ENCODE measurements around the gene KRT16.
"Not testable (repeated sequence)": the region's sequence is repeated elsewhere in the genome, so short reads cannot be mapped to it uniquely, and the experiment has no call there.

The KRT16 gene

DNA sequence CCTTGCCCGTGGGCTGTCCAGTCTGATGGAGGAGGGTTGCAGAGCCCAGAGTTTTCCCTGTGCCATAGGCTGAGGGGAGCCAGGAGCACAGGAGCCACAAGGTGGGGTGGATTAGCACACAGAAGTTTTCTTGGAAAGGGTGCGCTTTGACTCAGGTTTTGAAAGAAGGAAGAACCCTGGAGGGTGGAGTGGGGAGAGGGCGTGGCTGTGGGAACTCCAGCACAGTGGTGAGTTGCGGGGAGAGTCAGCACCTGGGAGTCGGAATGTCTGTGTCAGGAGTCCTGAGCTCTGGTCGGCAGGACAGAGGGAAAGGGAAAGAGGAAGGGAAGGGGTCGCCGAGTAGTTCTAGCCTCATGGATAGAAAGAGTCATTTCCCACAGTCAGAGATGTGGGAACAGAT lies 17.0 kb downstream of the KRT16 start:
- H3K4me3 Mint-ChIP-seq = no peak overlapping the region
- peaks cover 24% of the 10 kb centered on the region for H3K27me3 Mint-ChIP-seq
- H3K4me1 Mint-ChIP-seq (ENCODE audit: low read depth) = peaks cover 6% of the 10 kb centered on the region
- H3K36me3 Mint-ChIP-seq (ENCODE audit: low read depth) = no peaks in the 10 kb centered on the region
- H3K9me3 Mint-ChIP-seq = no peaks in the 10 kb centered on the region
- intact Hi-C loops (cut with micrococcal nuclease) = no loop called here
- H3K27ac Mint-ChIP-seq = no peak overlapping the region

DNA sequence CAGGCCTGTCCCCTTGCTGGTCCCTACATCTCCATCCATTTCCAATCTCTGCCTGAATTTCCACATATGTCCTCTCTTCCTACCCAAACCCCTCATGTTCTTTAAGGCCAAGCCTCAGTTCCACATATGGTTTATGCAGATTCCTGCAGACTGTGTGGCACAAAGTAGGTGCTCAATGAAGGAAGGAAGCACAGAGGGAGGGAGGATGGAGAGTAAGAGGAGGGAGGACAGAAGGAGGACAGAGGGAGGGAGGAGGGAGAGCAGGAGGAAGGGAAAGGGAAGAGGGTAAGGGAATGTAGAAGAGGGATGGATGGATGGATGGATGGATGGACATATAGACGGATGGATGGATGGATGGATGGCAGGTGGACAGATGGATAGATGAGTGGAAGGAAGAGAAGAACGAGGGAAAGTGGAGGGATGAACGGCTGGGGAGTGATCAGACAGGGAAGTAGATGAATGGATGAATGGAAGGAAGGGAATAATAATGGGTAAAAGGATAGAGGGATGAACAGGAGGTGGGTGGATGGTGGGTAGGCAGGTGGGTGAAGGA lies 18.1 kb downstream of the KRT16 start:
- intact Hi-C loops (cut with micrococcal nuclease) = no loop called here
- Mint-ChIP-seq H3K9me3 (no peaks in the 10 kb centered on the region), H3K27ac (no peak overlapping the region), H3K27me3 (peaks cover 25% of the 10 kb centered on the region), H3K36me3 (ENCODE audit: low read depth) (no peaks in the 10 kb centered on the region), H3K4me1 (ENCODE audit: low read depth) (peaks cover 6% of the 10 kb centered on the region), H3K4me3 (no peak overlapping the region)

DNA sequence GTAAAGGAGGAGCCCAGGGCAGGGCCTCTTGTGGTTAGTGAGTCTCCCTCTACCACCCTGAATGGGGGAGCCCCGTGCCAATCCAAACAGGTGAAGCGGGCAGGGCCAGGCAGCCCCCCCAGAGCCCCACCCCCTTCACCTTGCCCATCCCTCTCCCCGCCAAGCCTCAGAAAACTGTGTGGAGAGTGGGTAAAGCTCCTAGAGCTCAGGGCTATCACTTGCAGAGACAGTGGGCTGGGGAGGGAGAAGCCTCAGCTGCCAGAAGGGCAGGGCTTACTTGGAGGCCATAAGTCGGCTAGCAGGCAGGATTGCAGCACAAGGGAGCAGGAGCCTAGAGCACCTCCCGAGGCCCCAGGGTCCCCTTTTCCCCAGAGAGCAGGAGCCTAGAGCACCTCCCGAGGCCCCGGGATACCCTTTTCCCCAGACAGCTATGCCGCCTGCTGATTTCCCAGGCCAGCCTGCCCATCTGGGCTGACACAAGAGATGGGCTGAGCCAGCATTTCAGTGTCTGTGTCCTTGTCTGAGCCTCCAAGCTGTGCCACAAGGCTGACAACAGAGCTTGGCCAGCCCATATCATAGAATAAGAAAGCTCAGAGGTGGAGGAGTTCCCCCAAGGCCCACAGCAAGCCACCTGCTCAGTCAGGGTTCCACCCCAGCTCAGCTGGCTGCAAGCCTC lies 19.1 kb downstream of the KRT16 start:
- Mint-ChIP-seq H3K4me1 (ENCODE audit: low read depth) (peaks cover 6% of the 10 kb centered on the region), H3K27ac (no peak overlapping the region), H3K9me3 (no peaks in the 10 kb centered on the region), H3K4me3 (no peak overlapping the region), H3K36me3 (ENCODE audit: low read depth) (no peaks in the 10 kb centered on the region), H3K27me3 (peaks cover 28% of the 10 kb centered on the region)
- intact Hi-C loops (cut with micrococcal nuclease) = no loop called here

DNA sequence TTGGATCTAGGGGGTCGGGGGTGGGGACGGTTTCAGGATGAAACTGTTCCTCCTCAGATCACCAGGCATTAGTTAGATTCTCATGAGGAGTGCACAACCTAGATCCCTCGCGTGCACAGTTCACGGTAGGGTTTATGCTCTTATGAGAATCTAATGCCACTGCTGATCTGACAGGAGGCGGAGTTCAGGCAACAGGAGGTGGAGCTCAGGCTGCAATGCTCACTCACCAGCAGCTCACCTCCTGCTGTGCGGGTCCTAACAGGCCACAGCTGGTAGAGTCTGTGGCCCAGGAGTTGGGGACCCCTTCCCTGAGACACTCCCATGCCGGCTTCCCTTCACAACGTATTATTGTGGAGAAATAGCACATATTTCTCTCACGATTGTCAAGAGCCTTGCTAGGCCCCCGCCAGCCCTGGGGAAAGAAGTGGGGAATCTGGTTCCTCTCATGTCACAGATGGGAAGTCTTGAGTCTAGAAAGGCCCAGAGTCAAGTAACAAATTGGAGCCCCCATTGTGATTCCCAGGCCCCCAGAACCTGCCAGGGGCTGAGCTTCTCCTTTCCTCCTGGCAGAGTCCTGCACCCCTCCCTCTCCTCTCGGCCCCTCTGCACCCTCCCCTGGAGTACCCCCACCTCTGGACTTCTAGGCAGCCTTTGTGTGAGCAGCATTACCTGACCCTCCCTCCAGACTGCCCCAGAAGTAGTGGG lies 19.8 kb downstream of the KRT16 start:
- no peaks in the 10 kb centered on the region for H3K36me3 Mint-ChIP-seq (ENCODE audit: low read depth)
- no peak overlapping the region for H3K27ac Mint-ChIP-seq
- peaks cover 30% of the 10 kb centered on the region for H3K27me3 Mint-ChIP-seq
- H3K9me3 Mint-ChIP-seq = no peaks in the 10 kb centered on the region
- intact Hi-C loops (cut with micrococcal nuclease) = no loop called here
- H3K4me3 Mint-ChIP-seq = no peak overlapping the region
- H3K4me1 Mint-ChIP-seq (ENCODE audit: low read depth) = peaks cover 6% of the 10 kb centered on the region

DNA sequence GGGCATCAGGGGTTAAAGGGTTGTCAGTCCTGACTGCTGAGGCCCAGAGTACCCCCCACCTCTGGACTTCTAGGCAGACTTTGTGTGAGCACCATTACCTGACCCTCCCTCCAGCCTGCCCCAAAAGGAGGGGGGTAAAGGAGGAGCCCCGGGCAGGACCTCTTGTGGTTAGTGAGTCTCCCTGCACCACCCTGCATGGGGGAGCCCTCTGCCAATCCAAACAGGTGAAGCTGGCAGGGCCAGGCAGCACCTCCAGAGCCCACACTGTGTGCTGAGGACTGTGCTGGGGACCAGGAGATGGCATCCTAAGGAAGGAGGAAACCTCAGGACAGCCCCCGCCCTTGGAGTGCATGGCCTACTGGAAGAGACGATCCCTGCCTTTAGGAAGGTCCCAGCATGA lies 23.3 kb downstream of the KRT16 start:
- intact Hi-C loops (cut with micrococcal nuclease) = no loop called here
- no peak overlapping the region for H3K27ac Mint-ChIP-seq

DNA sequence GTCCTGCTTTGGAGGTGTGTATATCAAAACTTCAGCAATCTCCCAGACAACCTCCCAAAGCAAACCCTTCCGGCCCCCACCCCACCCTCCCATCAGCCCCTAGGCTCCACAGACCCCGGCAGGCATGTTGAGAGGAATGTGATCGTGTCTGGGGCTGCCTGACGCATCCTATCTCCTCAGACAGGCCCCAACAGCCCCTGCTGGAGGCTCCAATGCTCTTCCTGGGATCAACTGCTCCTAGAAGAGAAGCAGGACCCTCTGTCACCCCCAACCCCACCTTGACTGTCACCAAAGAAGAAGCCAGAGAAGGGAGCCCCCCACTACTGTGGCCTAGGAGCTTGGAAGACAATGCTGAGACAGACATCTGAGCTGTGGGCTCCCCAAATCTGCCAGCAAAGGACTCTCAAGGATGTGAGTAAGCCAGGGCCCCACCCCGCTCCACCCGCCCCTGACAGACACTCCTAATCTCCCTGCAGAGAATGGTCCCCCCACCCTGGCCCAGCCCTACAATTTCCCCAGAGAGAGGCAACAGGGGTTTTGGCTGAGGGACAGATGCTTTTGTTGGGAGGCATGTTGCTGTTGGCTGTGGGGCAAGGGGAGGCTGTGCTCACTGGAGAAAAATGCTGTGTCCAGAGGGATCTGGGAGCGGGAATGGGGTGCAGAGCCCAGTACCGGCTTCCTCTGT lies 24.3 kb downstream of the KRT16 start:
- no peaks in the 10 kb centered on the region for H3K9me3 Mint-ChIP-seq
- no peaks in the 10 kb centered on the region for H3K36me3 Mint-ChIP-seq (ENCODE audit: low read depth)
- peaks cover 5% of the 10 kb centered on the region for H3K4me1 Mint-ChIP-seq (ENCODE audit: low read depth)
- no peak overlapping the region for H3K27ac Mint-ChIP-seq
- intact Hi-C loops (cut with micrococcal nuclease) = no loop called here
- H3K4me3 Mint-ChIP-seq = no peak overlapping the region
- H3K27me3 Mint-ChIP-seq = peaks cover 24% of the 10 kb centered on the region

More for the DNA sequence above, 23.3 kb downstream of the KRT16 start:
- Mint-ChIP-seq H3K4me1 (ENCODE audit: low read depth) (peaks cover 3% of the 10 kb centered on the region), H3K27me3 (peaks cover 21% of the 10 kb centered on the region), H3K9me3 (no peaks in the 10 kb centered on the region), H3K4me3 (no peak overlapping the region), H3K36me3 (ENCODE audit: low read depth) (no peaks in the 10 kb centered on the region)

DNA sequence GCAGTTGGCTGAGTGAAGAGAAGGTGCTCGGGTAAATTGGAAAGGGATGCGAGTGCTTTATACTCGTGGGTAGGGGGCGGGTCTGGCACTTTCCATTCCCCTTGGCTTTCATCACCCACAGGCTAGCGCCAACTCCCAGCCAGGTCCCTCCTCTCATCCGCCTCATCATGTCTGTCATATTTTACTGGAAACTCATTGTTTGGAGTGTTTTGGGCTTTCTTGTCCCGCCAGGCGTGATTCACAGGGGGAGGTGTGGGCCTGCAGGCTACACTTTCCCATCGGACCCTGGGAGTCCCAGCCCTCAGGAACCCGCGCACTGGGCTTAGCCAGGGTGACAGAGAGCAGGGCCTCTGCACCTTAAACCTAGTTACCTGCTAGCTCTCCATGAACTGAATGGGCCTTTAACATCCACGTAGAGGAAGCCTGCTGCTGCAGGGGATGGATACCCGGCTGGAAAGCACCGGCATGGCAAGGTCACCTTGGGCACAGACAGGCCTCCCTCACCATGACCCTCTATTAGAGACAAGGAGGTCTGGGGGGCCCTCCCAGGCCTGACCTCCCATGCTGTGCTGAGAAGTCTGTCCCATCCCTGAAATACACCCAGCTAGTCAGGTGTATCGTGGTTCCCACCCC lies 25.6 kb downstream of the KRT16 start, which contains the start of gene KRT14:
KRT14 (minus strand) TSS at position 33 of the 633 bp plus-strand sequence. CDS start 61 bp downstream, outside the sequence.
- H3K27ac Mint-ChIP-seq = no peak within 1 kb of the TSS
- H3K36me3 Mint-ChIP-seq (ENCODE audit: low read depth) = no peaks in the 10 kb centered on the region
- no peak within 1 kb of the TSS for H3K4me3 Mint-ChIP-seq
- H3K9me3 Mint-ChIP-seq = no peaks in the 10 kb centered on the region
- intact Hi-C loops (cut with micrococcal nuclease) = no loop called here
- H3K4me1 Mint-ChIP-seq (ENCODE audit: low read depth) = peaks cover 5% of the 10 kb centered on the region
- H3K27me3 Mint-ChIP-seq = peaks cover 31% of the 10 kb centered on the region

DNA sequence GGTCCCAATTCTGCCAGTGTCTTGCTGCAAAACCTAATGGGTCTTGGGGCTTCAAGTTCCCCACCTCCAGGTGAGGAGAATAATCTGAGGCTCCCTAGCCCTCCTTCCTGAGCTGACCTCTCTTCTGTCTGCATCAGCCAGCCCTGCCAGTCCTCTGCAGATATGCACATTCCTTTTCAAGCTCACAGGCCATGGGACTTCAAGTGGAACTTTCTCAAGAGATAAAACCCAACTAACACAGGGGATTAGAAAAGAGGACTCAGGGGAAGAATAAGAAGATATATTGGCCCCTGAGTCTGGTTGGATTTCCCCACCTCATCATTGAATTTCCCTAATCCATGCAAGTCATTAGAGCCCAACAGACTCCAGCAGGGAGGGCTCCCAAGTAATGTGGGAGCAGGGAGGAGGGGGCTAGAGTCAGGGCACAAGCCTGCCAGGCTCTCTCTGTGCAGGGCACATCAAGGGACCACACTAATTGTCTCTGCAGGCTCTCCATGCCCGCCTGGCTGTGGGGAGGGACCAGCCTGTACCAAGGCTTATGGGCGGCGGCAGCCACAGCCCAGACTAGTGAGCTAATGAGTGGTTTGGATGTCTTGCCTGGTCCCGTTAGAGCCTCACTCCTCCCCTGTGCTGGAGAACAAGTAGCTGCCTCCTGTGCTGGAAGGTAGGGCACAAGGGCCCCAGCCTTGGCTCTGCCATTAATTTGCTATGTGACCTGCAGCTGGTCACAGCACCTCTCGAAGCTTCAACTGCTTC lies 27.1 kb downstream of the KRT16 start:
- Mint-ChIP-seq H3K27ac (no peak overlapping the region), H3K36me3 (ENCODE audit: low read depth) (no peaks in the 10 kb centered on the region), H3K4me1 (ENCODE audit: low read depth) (peaks cover 5% of the 10 kb centered on the region), H3K9me3 (no peaks in the 10 kb centered on the region), H3K27me3 (peaks cover 35% of the 10 kb centered on the region), H3K4me3 (no peak overlapping the region)
- intact Hi-C loops (cut with micrococcal nuclease) = no loop called here

DNA sequence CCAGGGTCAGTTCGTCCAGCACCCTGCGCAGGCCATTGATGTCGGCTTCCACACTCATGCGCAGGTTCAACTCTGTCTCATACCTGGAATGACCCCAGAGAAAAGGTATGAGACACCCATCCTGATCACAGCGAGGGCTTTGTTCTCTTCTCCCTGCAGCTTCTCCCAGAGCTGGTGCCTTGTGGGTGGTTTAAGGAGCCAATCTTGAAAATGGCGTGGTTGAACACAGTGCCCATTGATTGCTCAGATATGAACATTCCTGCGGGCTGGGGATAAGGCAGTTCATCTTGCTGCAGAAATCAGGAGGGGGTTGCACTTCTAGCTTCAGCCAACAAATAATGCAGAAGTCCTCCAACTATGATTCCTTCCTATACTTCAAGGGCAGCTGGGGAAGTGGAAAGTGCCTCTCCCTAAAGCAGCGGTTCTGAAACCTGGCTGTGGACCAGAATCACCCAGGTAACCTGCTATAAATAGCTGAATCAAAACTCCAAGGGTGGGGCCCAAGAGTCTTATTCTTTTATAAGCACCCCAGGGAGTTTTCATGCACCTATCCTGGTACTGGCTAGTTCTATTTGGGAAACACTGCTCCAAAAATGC lies 28.1 kb downstream of the KRT16 start:
- H3K36me3 Mint-ChIP-seq (ENCODE audit: low read depth); H3K4me3 Mint-ChIP-seq; intact Hi-C loops (cut with micrococcal nuclease); H3K27ac Mint-ChIP-seq; H3K9me3 Mint-ChIP-seq: not testable (repeated sequence)
- Mint-ChIP-seq H3K4me1 (ENCODE audit: low read depth) (peaks cover 15% of the 10 kb centered on the region), H3K27me3 (peaks cover 40% of the 10 kb centered on the region)

DNA sequence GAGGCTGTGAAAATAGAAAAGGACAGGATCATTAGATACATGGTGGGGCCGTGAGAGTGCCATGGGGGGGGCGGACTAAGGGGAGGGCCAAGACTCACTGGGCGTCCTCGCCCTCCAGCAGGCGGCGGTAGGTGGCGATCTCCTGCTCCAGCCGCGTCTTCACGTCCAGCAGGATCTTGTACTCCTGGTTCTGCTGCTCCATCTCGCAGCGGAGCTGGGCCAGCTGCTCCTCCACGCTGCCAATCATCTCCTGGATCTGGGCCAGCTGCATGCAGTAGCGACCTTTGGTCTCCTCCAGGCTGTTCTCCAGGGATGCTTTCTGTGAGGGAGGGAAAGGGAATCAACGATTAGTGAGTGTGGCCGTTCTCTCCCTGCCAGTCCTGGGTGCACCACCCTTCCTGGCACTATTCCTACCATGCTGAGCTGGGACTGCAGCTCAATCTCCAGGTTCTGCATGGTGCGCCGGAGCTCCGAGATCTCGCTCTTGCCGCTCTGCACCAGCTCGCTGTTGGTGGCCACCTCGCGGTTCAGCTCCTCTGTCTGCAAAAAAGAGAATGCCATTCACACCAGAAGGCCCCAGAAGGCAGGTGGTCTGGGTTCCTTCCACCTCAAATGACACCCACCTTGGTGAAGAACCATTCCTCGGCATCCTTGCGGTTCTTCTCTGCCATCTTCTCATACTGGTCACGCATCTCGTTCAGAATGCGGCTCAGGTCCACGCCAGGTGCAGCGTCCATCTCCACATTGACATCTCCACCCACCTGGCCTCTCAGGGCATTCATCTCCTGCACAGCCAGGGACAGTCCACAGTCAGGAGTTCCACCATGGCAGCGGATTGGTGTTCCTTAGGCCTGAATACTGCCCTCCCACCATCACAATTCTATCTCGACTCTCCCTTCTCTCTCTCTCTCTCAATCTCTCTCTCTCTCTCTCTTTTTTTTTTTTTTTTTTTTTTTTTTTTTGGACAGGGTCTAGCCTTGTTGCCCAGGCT lies 29.1 kb downstream of the KRT16 start:
- intact Hi-C loops (cut with micrococcal nuclease) = no loop called here
- Mint-ChIP-seq H3K27ac (peak overlapping the region; percentile 15), H3K36me3 (ENCODE audit: low read depth) (no peaks in the 10 kb centered on the region), H3K4me3 (no peak overlapping the region), H3K27me3 (peaks cover 40% of the 10 kb centered on the region), H3K9me3 (no peaks in the 10 kb centered on the region), H3K4me1 (ENCODE audit: low read depth) (peaks cover 15% of the 10 kb centered on the region)

DNA sequence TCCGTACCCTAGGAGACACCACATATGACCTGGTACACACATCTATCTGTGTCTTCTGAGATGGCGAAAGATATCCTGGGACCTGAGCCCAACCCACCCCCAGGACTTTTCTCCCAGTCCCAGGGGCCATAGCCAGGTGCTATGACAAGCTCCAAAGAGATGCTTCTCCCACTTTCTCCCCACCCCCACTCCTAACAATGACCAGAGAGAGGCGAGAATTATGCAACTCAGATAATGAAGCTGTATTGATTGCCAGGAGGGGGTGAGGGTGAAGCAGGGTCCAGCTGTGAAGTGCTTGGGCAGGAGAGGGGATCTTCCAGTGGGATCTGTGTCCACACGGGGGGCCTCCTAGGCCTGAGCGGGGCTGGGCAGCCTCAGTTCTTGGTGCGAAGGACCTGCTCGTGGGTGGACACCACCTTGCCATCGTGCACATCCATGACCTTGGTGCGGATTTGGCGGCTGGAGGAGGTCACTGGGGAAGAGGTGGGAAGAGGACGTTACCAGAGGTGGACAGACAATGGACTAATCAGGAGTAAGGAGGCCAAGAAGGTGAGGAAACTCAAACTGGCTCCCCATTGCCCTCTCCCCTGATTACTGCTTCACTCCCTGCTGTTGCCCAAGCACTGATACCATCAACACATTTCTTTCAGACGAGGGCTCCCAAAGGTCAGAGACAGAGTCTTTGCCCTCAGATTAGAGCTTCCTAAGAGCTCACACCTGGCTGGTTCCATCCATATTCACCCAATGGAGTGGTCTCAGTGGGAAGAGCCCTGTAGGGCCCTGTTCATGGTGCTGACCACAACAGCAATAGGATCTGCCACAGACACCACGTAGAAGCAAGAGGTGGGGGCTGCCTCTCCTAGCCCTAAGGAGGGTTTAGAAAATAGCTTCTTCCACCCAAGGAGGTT lies 30.3 kb downstream of the KRT16 start:
- Mint-ChIP-seq H3K27me3 (peaks cover 42% of the 10 kb centered on the region), H3K27ac (peak overlapping the region; percentile 15), H3K4me1 (ENCODE audit: low read depth) (peaks cover 15% of the 10 kb centered on the region)
- H3K36me3 Mint-ChIP-seq (ENCODE audit: low read depth); intact Hi-C loops (cut with micrococcal nuclease); H3K4me3 Mint-ChIP-seq; H3K9me3 Mint-ChIP-seq: not testable (repeated sequence)

Measured in dendritic cell treated with granulocyte-macrophage colony-stimulating factor and Interleukin-4, amounts not matched to agents 40 ng/mL and 50 ng/mL, for 4 days (primary cell).